ENCODE results near the gene GPC1.
A peak's percentile ranks its signal among the peaks of the same experiment; 100 is the strongest.

The GPC1 gene

DNA sequence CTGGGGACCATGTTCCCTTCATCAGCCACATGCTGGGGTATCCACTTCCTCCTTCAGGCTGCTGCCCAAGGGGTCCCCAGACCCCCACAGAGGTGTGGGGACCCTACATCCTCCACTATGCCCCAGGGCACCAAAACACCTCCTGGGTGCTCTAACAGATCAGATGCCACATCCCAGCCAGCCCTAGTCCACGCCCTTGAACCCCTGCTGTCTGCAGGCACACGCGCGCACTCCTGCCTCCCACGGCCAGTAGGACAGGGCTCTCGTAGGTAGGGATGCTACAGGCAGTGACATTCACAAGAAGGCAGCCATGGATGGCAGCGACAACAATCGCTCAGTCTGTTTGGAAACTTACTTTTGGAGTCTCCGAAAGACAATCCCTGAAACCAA lies 3.0 kb upstream of the GPC1 start:
- DNase-seq: no peak

DNA sequence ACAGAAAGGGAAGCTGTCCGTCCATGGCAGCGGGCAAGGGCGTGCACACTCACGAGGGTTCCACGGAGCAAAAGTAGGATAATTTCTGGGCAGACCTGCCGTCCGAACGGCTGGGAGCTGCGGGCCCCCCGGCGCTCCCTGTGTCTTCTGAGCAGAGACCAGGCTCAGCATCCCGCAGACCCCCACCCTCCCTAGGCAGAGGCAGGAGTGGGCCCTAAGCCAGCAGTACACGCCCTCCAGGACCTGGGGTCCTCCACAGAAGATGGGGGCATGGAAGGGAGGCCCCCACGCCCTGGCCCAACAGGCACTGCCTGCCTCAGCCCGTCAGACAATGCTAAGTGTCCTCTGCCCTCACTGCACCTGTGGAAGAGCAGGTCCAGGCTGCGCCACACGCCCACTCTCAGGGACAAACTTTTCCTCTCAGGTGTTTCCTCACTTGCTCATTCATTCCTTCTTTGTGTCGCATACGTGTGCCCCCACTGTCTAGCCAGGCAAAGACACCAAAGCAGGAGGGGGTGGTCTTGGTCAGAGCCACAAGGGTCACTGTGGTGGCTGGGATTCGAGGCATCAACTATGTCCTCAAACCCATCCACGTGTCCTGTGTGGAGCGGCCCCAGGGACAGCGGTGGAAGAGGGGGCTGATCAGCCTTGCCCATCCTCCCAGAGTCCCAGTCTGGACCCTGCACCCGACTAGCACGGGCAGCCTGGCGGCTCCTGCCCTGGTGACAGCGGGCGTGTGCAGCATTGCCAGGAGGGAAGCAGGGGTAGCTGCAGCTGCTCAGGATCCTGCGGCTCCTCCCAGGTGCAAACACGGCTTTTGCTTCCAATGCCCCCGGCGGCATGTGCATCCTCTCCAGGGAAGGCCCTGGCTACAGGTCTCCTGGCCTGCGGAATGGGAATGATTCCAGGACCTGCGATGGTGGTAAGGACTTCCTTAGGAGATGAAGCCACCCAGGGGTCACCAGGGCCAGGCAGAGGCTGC lies 2.4 kb upstream of the GPC1 start:
- no peak for DNase-seq

DNA sequence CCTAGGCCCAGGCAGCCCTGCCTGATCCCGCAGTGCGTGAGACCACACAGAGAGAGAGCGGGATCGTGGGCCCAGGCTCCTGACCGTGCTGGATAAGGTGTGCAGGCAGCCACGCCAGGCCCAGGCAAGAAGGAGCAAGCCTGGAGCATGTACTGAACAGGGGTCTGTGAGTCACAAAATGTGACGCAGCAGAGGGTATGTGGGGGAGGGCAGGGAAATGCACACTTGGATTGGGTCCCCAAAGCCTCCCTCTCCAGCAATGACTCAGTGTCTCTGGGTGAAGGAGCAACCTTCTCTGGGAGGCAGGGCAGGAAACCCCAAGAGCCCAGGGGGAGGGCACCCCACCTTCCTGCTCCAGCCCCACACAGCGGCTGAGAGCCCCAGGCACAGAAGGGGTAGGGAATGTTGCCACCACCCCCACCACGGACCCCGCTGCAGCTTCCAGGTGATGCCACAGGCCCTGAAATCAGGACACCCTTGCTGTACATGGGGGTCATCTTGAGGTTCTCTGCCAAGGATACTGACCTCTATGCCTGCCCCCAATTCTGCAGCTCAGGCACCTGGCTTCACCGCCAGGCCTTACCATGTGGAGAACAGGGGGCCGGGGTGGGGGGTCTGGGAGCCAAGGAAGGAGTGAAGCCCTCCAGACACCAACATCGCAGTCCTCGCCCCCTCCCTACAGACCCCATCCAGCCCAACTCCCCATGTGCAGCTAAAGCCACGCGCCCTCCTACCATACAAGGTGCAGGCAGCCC lies 1.3 kb upstream of the GPC1 start:
- DNase-seq: peak; percentile 62 to 80 (median 70)

DNA sequence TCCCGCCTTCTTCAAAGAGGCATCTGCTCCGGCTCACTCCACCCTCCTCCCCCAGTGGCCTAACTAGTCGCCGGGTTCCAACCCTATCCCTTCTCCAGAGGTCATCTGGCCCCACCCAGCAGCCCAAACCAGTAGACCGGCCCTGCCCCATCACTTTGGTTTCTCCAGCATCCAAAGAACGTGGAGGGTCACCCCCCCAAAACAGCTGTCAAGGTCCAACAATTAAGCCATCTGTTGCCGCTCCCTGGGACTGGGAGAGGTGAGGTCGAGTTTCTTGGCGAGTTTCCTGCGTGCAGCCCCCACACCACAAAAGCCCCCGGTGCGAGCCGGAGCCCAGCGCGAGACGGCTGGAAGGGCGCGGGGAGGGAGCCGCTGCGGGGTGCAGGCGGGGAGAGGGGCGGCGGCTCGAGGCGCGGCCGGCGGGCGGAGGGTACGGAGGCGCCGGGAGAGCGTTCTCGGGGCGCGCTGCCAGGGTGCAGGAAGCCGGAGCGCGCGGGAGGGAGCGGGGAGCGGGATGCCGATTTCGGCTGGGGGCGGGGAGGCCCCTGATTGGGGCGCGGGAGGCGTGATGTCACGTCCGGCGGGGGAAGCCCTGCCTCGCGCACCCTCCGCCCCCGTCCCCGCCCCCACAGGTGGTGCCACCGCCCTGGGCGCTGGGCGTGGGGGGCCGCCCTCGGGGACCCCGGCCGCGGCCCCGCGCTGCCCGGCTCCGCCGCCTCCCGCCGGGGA lies 571 bp upstream of the GPC1 start:
- DNase-seq: peak; percentile 65 to 88 (median 70)

DNA sequence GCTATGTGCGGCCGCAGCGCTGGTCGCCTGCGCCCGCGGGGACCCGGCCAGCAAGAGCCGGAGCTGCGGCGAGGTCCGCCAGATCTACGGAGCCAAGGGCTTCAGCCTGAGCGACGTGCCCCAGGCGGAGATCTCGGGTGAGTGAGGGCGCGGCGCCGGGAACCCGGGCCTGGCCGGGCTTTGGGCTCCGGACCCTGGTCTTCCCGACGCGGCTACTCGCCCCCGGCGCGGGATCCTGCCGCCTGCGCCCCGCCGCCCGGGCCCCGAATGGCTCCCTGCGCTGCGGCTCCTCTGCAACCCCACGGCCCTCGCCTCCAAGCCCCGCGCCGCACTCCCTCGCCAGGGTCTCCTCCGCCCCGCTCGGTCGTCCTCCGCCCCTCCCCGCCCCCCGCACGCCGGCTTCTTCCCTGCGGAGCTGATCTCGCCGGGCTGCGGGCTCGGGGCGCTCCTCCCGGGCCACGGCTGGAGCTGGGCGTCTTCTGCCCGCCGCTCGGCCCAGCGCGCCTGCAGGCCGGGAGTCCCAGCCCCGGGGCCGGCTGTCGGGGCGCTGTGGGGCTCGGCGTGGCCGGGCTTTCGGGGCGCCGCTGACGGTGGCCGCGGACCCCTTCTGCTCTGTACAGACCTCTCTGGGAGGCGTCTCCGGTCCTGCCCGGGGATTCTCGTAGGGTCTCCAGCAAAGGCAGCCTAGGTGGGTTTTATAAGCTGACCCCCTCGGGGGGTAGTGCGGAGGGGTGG lies 652 bp downstream of the GPC1 start:
- DNase-seq: peak; percentile 11 to 37 (median 31)

DNA sequence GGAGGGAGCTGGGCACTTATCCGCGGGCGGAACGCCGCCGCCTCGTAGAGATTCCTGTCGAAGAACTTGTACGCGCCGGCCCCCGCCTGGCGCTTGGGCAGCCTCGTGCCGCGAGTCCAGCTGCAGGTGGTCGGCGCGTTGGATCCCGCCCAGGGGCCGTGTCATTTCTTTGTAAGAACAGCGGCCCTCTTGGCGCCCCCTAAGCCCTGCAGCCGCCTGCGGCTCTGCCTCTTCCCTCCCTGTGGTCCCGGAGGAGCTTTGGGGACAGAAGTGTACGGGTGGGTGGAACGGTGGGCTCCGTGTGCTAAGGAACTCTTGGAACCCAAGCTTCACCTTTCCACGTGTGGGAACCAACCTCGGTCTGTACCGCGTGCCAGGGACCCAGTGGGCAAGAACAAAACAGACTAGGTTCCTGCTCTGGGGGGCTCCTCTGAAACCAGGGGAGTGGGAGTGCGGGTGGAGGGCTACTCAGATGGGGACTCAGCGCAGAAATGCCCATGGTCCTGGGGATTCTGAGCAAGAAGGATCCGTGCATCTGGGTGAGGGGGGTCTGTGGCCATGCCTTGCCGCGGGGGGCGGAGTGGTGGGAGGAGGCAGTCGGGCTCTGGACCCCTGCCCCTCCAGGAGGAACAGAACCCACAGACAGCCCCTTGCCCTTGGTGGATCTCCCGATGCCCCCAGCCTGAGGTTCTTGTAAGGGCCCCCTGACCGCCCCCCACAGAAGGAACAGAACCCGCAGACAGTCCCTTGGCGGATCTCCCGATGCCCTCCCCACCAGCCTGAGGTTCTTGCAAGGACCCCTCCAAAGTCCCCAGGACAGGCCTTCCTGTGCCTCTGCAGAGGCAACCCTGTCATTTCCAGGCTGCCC lies 1.5 kb downstream of the GPC1 start:
- peak in 1 of 3 donors; percentile 10 for DNase-seq

DNA sequence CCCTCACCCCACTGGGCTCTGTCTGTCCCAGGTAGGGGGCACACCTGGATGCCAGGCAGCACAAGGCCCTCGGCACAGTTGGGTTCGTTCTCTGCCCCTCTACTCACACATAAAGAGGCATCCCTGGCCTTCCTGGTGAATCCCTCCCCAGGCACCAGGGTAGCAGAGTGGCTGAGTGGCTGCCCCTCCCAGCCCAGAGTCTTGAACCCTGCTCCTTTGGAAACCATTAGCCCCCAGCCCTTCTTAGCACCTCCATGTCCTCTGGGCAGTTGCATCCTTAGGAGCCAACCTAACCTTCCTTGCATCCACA lies 2.0 kb downstream of the GPC1 start:
- no peak for DNase-seq

DNA sequence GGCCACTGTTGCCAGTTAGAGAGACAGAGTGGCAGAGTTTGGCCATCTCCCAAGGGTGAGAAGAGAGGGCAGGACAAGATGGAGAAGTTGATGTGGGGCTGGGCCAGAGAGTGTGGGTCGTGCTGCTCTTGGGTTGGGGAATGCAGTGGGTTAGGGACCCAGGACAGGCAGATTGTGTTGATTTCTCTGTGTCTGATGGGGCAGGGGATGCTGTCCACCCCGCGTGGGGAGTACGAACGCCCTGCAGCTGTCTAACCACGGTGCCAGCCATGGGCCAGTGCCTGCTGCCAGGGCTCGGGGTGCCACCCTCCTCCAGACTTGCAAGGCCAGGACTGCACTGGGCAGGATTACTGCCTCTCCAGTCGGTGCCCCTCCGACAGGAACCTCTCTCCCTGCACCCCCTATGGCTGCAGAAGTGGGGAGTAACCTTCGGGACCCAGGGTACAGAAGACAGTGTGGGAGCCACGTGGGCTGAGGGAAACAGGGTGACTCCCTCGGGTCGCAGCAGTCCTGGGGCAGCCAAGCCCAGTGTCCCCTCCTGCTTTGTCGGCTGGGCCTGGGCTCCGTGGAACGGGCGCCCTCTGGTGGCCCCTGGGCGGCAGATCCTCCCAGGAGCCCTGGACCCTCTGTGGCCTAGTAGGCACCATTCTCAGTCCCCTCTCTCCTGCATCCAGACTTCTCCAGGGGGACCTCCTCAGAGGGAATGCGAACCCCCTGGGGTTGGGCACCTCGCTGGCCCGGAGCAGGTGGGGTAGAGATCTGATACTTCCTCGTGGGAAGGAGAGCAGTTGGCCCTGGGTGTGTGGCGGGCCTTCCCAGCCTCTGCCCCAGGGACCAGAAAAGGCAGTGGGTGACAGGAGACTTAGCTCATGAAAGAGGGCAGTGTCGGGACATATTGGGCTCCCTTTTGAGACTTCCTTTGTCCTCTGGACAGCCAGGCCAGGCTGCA lies 2.7 kb downstream of the GPC1 start:
- DNase-seq: peak; percentile 72 to 89 (median 80)

DNA sequence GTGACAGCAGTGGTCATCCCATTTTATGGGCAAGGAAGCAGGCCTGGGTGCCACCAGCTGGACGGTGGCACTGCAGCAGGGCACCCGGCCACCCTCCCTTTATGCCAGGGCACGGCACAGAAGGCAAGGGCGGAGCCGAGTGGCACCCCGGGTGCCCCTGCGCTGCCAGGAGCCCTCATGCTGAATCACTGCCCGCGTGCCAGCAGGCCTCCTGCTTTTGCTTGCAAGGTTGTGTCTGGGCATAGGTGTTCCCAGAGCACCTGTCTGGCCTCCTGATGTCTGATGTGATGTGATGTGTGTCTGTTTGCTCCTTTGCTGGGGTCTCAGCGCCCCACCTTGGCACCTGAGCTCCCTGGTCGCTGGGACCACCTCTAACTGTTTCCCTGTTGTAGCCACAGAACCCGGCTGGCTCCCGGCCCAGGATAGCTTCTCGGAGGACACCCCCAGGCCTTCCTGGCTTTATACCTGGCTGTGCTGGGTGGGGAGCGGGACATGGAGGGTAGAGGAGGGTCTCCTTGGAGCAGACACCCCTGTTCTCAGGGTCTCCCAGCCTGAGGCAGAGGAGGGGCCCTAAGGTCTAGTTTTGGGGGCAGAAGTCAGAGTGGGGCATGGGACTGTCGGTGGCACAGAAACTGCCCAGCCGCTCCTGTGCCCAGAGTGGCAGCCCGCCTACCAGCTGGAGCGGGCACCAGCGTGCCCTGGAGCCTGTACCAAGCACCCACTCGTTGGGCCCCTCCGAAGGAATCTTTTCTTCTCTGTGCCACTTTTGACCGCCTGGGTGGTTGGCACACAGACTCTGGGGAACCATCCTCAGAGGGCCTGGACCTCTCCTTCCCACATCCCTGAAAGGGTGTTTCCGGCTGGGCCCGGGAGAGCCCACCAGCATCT lies 3.6 kb downstream of the GPC1 start:
- DNase-seq: no peak

DNA sequence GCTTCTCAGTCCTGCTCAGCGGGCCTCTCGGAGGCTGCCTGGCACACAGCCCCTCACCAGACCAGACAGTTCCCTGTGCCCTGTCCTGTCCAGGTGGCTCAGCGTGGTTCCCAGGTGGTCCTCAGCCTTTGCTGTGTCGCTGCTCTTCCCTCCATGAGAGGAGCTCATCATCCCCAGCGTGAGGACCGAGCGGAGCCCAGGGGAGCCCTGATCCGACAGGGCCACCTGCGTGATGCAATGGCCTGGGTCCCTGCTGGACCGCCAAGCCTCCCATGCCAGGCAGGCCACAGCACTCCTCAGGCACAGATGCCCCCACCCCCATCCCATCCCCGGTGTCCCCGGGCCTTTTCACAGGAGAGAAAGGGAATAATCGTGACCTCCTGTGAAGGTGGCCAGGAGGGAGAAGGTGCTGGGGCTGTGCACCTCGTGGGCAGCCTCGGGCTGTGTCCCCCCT lies 4.3 kb downstream of the GPC1 start:
- DNase-seq: no peak

DNA sequence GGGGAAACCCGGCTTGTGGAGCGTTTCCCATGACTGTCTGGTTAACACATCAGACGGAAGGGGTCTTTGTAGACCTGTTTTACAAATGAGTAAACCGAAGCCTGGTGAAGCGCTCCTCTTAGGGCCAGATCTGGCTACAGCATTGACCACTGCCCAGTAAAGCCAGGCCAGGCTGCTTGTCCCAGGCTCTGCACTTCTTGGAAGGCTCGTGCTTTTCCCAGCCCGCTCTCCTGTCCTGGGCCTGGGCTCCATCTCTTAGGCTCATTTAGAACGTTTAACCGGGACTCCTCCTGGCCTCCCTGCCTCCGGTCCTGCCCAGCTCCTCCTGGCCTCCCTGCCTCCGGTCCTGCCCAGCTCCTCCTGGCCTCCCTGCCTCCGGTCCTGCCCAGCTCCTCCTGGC lies 4.8 kb downstream of the GPC1 start:
- no peak for DNase-seq

DNA sequence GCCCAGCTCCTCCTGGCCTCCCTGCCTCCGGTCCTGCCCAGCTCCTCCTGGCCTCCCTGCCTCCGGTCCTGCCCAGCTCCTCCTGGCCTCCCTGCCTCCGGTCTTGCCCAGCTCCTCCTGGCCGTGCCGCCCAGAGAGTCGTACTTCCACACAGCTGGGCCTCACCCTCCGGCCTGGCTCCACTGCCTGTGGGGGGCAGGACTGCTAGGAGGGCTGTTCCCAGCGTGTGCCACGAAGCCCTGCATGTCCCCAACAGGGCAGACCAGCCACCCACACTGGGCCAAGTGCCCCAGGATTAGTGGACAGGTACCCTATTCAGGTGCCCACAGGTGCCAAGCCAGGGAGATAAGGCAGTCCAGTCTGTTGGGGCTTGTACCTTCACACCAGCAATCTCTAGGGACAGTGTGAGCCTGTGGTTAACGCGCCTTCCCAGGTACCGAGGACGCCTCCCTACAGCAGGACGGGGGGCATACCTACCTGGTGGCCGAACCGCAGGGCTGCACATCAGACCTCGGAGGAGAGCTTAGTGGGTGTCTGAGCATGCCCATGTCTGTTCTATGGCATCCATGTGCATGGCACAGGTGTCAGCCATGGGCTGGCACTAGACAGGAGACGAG lies 5.3 kb downstream of the GPC1 start:
- no peak for DNase-seq

DNA sequence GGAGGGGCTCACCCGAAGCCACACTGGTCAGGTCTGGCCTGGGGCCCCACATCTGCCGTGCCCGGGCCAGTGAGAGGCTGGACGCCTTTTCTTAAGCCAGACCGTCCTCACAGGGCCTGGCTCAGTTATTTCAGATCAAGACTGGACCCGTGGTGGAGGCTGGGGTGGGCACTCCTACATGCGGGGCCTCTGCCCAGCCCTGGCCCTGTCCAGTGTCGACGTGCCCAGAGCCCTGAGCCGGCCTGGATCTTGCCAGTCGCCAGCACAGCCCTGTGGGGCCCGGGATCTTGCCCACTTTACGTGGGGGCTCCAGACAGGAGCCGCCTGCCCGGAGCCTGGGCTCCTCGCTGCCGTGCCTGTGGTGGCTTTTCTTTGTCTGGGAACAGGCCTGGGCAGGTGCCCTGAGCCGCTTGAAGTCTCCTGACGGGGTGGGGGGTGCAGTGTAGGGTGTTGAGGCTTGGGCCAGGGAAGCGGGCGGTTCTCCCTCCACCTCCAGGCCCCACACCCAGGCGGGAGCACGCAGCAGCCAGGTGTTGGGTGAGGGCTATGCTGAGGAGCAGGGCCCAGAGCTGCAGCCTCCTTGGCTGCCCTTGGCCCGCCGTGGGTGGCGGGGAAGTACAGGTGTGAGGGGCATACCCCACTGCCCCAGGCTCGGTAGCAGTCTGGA lies 6.0 kb downstream of the GPC1 start:
- no peak for DNase-seq

DNA sequence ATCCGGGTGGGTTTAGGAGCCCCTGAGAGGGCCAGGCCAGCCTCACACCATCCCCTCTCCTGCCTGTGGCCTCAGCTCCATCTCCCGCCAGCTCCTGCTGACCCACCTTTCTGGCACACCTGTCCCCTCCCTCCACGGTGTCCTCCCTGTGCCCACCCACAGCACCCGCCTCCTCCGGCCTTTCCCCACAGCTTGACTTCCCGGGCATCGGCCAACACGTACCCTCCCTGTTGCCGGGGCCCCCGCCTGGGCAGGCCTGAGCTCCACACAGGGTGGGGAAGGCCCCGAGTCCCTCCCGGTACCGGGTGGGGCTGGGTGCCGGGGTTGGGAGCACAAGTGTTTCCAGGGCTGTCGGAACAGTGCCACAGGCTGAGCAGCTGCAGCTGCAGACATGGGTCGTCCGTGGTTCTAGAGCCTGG lies 6.5 kb downstream of the GPC1 start:
- DNase-seq: no peak

DNA sequence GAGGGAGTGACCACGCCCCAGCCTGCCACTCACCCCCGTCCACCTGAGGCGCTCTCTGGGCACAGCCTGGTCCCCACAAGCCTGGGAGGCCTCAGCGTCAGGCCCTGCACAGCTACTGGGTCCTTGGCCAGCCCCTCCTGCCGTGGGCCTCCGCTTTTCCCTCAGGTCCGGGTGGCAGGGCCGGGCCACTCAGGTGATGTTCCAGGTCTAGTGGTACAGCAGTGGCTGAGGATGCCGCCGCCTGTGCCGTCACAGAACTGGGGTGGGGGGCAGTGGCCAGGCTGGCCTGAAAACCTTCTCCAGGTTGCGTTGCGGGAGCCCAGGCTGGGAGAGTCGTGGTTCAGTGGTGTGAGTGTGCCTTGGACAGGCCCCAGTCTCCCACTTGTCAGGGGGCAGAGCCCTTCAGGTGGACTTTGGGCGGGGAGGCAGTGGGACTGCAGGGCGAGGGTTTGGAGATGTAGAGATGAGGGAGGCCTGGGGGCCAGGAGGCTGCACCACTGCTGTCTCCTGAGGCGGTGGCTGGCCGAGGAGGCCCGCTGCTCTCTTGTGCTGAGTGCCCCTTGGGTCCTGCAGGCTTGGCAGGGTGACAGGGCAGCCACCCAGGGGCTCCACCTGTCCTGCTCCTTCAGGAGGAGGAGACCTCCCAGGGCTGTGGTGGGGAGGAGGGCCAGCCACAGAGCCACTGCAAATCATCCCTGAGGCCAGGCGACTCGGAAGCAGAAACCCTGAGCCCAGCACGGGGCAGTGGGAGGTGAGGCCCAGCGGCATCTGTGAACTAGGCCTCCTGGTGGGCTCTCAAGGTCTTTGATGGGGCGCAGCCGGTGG lies 7.6 kb downstream of the GPC1 start:
- no peak for DNase-seq

DNA sequence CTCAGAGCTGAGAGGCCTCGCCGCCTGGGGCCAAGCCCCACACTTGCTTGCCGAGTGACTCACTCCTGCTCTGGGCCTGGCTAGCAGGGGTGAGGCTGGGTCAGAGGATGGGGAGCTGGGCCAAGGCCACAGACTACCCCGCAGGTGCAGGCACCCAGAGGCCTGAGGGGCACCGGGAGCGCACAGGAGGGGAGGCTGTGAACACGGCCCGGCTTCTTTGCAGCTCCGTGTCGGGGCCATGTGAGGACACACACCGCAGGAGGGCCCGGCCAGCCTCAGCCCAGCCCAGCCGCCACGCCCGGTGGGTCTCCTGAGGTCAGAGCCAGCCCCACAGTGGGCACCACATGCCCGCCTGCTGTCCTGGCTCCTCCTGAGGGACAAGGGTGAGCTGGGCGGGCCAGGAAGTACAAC lies 8.4 kb downstream of the GPC1 start:
- no peak for DNase-seq

DNA sequence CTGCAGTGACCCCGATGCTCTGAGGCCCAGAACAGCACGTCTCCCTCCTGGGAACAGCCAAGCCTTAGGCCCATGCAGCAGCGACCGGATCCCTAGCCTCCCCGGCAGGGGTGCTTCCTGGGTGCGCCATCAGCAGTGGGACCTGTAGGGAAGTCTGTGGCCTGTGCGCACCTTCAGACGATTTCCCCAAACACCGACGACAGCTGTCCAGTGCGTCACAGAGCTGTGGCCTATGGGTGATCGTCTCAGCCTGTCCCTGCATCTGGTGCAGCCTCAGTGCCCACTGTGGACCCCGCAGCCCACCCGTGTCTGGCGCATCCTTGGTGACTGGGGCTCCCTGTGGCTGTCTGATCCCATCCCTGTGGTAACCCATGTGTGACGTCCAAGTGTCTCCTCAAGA lies 9.0 kb downstream of the GPC1 start:
- DNase-seq: no peak
